H9 (cell line): ENCODE measurements around the gene DPYD. TPM values are rescaled to one million over a fixed set of nuclear protein-coding genes. Genes with fewer than 3 reads are reported as not detected.

Experiments
- DNase-seq: peaks from one replicate; pipeline ENCODE4 v3.0.0-alpha.2; 2017
- H2AFZ ChIP-seq: one replicate; pipeline ENCODE4 v1.6.1; 2013; ENCODE audit warnings: mild to moderate bottlenecking, low read length, control low read depth, moderate library complexity
- H2AK5ac ChIP-seq: 2 replicates; pipeline ENCODE4 v1.6.1; 2013; ENCODE audit warnings: low read length, control low read depth, mixed read lengths; ENCODE audit not compliant: insufficient read length
- H2BK120ac ChIP-seq: one replicate; pipeline ENCODE4 v1.6.1; 2013; ENCODE audit warnings: low read depth, mild to moderate bottlenecking, low read length, control low read depth, inconsistent platforms; ENCODE audit not compliant: poor library complexity, severe bottlenecking
- H2BK12ac ChIP-seq: 2 replicates; pipeline ENCODE4 v1.6.1; 2013; ENCODE audit warnings: low read length, control low read depth, mixed read lengths, low read depth; ENCODE audit not compliant: insufficient read length
- H2BK15ac ChIP-seq: 2 replicates; pipeline ENCODE4 v1.6.1; 2013; ENCODE audit warnings: low read depth, low read length, control low read depth
- H2BK20ac ChIP-seq: one replicate; pipeline ENCODE4 v1.6.1; 2013; ENCODE audit warnings: low read depth, mild to moderate bottlenecking, low read length, control low read depth, inconsistent platforms; ENCODE audit not compliant: poor library complexity, severe bottlenecking
- H2BK5ac ChIP-seq: 2 replicates; pipeline ENCODE4 v1.6.1; 2013; ENCODE audit warnings: low read length, control low read depth, mixed read lengths; ENCODE audit not compliant: insufficient read length
- H3K14ac ChIP-seq: 2 replicates; pipeline ENCODE4 v1.6.1; 2013; ENCODE audit warnings: low read length, control low read depth; ENCODE audit not compliant: insufficient read depth
- H3K18ac ChIP-seq: 2 replicates; pipeline ENCODE4 v1.6.1; 2013; ENCODE audit warnings: low read depth, mild to moderate bottlenecking, mixed read lengths, low read length, control low read depth; ENCODE audit not compliant: insufficient read length
- H3K23ac ChIP-seq: 2 replicates; pipeline ENCODE4 v1.6.1; 2013; ENCODE audit warnings: low read length, control low read depth, mixed read lengths, low read depth; ENCODE audit not compliant: insufficient read length
- H3K23me2 ChIP-seq: 2 replicates; pipeline ENCODE4 v1.6.1; 2013; ENCODE audit warnings: low read depth, mild to moderate bottlenecking, mixed read lengths, low read length, control low read depth; ENCODE audit not compliant: insufficient read length, poor library complexity, severe bottlenecking
- H3K27ac ChIP-seq: 2 replicates; pipeline ENCODE4 v1.5.1; 2013; ENCODE audit warnings: low read length, control low read depth, mixed read lengths, low read depth; ENCODE audit not compliant: insufficient read length
- H3K27me3 ChIP-seq: 2 replicates; pipeline ENCODE4 v1.6.1; 2013; ENCODE audit warnings: low read length, control low read depth, inconsistent platforms; ENCODE audit not compliant: insufficient read depth
- H3K4ac ChIP-seq: 2 replicates; pipeline ENCODE4 v1.6.1; 2013; ENCODE audit warnings: low read depth, mild to moderate bottlenecking, control low read depth, inconsistent platforms, low read length, moderate library complexity
- H3K4me1 ChIP-seq: 2 replicates; pipeline ENCODE4 v1.6.1; 2013; ENCODE audit warnings: low read length, control low read depth, inconsistent platforms; ENCODE audit not compliant: insufficient read depth
- H3K4me2 ChIP-seq: 2 replicates; pipeline ENCODE4 v1.6.1; 2013; ENCODE audit warnings: low read length, control low read depth, mixed read lengths; ENCODE audit not compliant: insufficient read length, insufficient read depth
- H3K56ac ChIP-seq: 2 replicates; pipeline ENCODE4 v1.6.1; 2013; ENCODE audit warnings: low read depth, mild to moderate bottlenecking, mixed read lengths, low read length, control low read depth; ENCODE audit not compliant: insufficient read length
- H3K79me1 ChIP-seq: 2 replicates; pipeline ENCODE4 v1.6.1; 2013; ENCODE audit warnings: low read depth, mild to moderate bottlenecking, moderate library complexity, low read length, control low read depth, inconsistent platforms; ENCODE audit not compliant: insufficient read depth, poor library complexity, severe bottlenecking
- H3K79me2 ChIP-seq: 2 replicates; pipeline ENCODE4 v1.6.1; 2013; ENCODE audit warnings: low read length, control low read depth, inconsistent platforms; ENCODE audit not compliant: insufficient read depth
- H3K9ac ChIP-seq: 2 replicates; pipeline ENCODE4 v1.6.1; 2013; ENCODE audit warnings: low read length, control low read depth, mixed read lengths; ENCODE audit not compliant: insufficient read length; ENCODE audit errors: extremely low read depth
- H3K9me3 ChIP-seq: one replicate; pipeline ENCODE4 v1.6.1; 2013; ENCODE audit warnings: low read depth, low read length, inconsistent platforms; ENCODE audit not compliant: control insufficient read depth
- H3T11ph ChIP-seq: one replicate; pipeline ENCODE4 v1.6.1; 2013; ENCODE audit warnings: mild to moderate bottlenecking, low read length, control low read depth, inconsistent platforms
- H4K20me1 ChIP-seq: one replicate; pipeline ENCODE4 v1.6.1; 2013; ENCODE audit not compliant: control insufficient read depth, insufficient read length, insufficient read depth
- H4K5ac ChIP-seq: 2 replicates; pipeline ENCODE4 v1.6.1; 2013; ENCODE audit warnings: low read depth, mild to moderate bottlenecking, mixed read lengths, low read length, control low read depth; ENCODE audit not compliant: insufficient read length
- H4K8ac ChIP-seq: replicated peaks from 2 replicates; pipeline ENCODE4 v1.6.1; 2013; ENCODE audit warnings: low read length, control low read depth, mixed read lengths, low read depth; ENCODE audit not compliant: insufficient read length
- H4K91ac ChIP-seq: 2 replicates; pipeline ENCODE4 v1.6.1; 2013; ENCODE audit warnings: low read depth, mild to moderate bottlenecking, moderate library complexity, mixed read lengths, low read length, control low read depth; ENCODE audit not compliant: insufficient read length
- H3K27ac Mint-ChIP-seq, 3 experiments: 2 replicates in 2 of 3; 3 replicates in 1 of 3; pipeline ENCODE4 v1.8.0; 2020 to 2021; ENCODE audit warnings: mixed read lengths in 3 of 3, mild to moderate bottlenecking in 1 of 3, moderate library complexity in 1 of 3
- H3K27me3 Mint-ChIP-seq: 2 replicates; pipeline ENCODE4 v1.8.0; 2021; ENCODE audit warnings: low read depth, mild to moderate bottlenecking, moderate library complexity, mixed read lengths
- H3K36me3 Mint-ChIP-seq, 3 experiments: 2 replicates in 2 of 3; 3 replicates in 1 of 3; pipeline ENCODE4 v1.8.0; 2020 to 2021; ENCODE audit warnings: low read depth in 3 of 3, mixed read lengths in 3 of 3; ENCODE audit not compliant: insufficient read depth in 1 of 3
- H3K4me1 Mint-ChIP-seq, 2 experiments: 2 replicates each; pipeline ENCODE4 v1.8.0; 2020; ENCODE audit warnings: mixed read lengths in 2 of 2
- H3K4me3 Mint-ChIP-seq, 2 experiments: 2 replicates in 1 of 2; 3 replicates in 1 of 2; pipeline ENCODE4 v1.8.0; 2020 to 2021; ENCODE audit warnings: mild to moderate bottlenecking in 2 of 2, mixed read lengths in 2 of 2, moderate library complexity in 1 of 2
- H3K9me3 Mint-ChIP-seq, 2 experiments: 2 replicates in 1 of 2; 3 replicates in 1 of 2; pipeline ENCODE4 v1.8.0; 2020; ENCODE audit warnings: mild to moderate bottlenecking in 2 of 2, mixed read lengths in 2 of 2, moderate library complexity in 1 of 2
- CTCF ChIP-seq: fragments of 200-600 bp; sonication (generic); conservative IDR thresholded peaks from 3 replicates; pipeline ENCODE4 v1.8.0; 2021; ENCODE audit warnings: antibody characterized with exemption, mild to moderate bottlenecking
- WGBS: extraction: QIAGEN DNeasy Blood & Tissue Kit; methylation state at CpG from one replicate; pipeline ENCODE4 v1.1.7; 2013; ENCODE audit warnings: missing lambda C conversion rate, low lambda C conversion rate, mixed read lengths; ENCODE audit not compliant: insufficient read length; ENCODE audit errors: extremely low coverage; 5-methylcytosine and 5-hydroxymethylcytosine counted together
- total RNA-seq: library from RNA; stranded (reverse); gene quantifications from 2 replicates; pipeline ENCODE4 v1.2.1, GENCODE V29; 2021

Gene DPYD
- total RNA-seq, 1 experiment from 2014 or later = 0.37 TPM

- Histone ChIP-seq H3K9me3 (no peaks in the 10 kb centered on the region), H2AK5ac (no peak overlapping the region), H3K79me1 (no peaks in the 10 kb centered on the region), H3K4me2 (no peak overlapping the region), H3K56ac (no peak overlapping the region), H2BK12ac (no peak overlapping the region), H2AFZ (no peak overlapping the region), H3K27me3 (no peaks in the 10 kb centered on the region), H3K4me1 (no peaks in the 10 kb centered on the region), H2BK20ac (no peak overlapping the region), H4K5ac (no peak overlapping the region), H3K18ac (no peak overlapping the region), H3T11ph (no peak overlapping the region), H2BK5ac (no peak overlapping the region), H3K27ac (no peak overlapping the region), H4K20me1 (no peaks in the 10 kb centered on the region), H4K91ac (no peak overlapping the region), H3K4ac (no peak overlapping the region), H2BK15ac (no peak overlapping the region), H3K9ac (no peak overlapping the region), H3K79me2 (no peaks in the 10 kb centered on the region), H3K23me2 (no peaks in the 10 kb centered on the region), H3K14ac (no peak overlapping the region), H4K8ac (no peak overlapping the region), H3K23ac (no peak overlapping the region), H2BK120ac (no peak overlapping the region)
- Mint-ChIP-seq H3K27me3 (no peaks in the 10 kb centered on the region), H3K4me3 (no peak overlapping the region), H3K36me3 (no peaks in the 10 kb centered on the region), H3K27ac (no peak overlapping the region; a peak in 1 of 7 replicates), H3K4me1 (no peaks in the 10 kb centered on the region), H3K9me3 (no peaks in the 10 kb centered on the region)
- TF ChIP-seq CTCF = no peak
- WGBS = no CpG with 5 or more reads among the region's 2 CpGs
- no peak for DNase-seq
These were observed 487.6 kb downstream of the DPYD start for GRCh38 chr1:97433094-97433823.
